NCI-H146 treated with DMSO at 0.1 percent for 48 hours (cell line): Measurements from ENCODE around the gene PLEKHM1.

Experiments
- DNase-seq: peaks from one replicate; lab custom pipeline; 2025; ENCODE audit not compliant: unreplicated experiment; lab: John Stamatoyannopoulos, UW

The PLEKHM1 gene

DNA sequence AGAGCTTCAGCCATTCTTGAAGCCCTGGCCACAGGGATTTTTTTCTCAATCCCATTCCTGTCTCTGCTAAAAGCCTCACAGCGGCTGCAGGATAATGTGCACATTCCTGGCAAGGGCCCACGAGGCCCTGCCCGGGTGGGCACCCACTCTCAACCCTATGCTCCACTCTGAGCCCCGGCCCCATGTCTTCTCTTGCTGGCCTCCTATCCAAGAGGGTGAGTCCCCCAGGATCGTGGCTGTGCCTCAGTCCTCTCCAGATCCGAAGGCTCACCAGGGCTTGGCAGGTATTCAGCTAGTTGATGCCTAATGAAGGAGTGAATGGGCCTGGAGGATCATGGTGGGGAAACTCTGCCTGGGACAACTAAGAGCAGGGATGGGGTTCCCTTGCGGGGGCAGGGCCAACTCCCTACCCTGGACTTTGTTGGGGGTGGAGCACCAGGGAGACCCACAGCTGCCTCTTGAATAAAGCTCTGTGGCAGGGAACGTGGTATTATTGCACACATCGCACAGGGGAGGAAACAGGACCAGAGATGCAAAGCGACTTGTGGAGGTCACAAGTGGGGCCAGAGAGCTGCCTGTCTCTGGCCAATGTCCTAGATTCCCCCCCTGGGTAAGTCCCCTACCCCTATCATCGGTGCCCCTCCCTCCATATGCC, 63.2 kb downstream of the PLEKHM1 start:
- no peak for DNase-seq

DNA sequence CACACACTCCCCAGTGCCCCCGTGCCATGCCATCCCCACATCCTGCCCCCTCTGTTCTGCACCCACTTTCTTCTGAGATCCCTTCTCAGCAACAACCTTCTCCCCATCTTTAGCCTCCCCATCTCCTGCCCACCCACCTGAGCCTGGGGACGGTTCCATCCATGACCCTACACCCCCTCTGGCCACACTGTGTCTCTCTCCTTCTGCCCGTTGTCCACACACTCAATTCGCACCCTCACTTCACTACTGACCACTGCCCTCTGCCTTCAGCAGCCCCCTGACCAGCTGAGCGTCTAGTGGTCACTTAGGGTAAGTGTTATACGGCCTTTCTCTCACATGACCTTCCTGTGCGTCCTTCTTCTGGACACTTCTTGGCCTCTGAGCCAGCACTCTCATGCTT, 64.0 kb downstream of the PLEKHM1 start:
- no peak for DNase-seq

DNA sequence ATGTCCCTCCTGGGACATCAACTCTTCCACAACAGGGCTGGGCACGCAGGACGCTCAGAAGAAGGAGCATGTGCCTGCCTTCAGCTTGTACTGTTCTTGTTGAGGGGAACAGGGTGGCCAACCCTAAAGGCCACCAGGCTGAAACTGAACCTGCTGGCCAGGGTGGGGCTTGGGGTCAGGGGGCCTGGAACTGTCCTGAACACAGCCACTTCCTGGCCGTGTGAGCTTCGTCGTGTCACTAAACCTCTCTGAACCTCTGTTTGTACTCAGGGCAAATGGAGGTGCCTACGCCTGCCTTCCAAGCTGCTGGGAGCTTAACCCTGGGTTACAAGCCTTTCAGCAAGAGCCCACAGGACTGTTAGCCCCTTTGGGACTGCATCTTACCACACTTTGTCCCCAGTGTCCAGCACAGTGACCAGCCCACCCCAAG, 64.5 kb downstream of the PLEKHM1 start:
- DNase-seq, result no peak

DNA sequence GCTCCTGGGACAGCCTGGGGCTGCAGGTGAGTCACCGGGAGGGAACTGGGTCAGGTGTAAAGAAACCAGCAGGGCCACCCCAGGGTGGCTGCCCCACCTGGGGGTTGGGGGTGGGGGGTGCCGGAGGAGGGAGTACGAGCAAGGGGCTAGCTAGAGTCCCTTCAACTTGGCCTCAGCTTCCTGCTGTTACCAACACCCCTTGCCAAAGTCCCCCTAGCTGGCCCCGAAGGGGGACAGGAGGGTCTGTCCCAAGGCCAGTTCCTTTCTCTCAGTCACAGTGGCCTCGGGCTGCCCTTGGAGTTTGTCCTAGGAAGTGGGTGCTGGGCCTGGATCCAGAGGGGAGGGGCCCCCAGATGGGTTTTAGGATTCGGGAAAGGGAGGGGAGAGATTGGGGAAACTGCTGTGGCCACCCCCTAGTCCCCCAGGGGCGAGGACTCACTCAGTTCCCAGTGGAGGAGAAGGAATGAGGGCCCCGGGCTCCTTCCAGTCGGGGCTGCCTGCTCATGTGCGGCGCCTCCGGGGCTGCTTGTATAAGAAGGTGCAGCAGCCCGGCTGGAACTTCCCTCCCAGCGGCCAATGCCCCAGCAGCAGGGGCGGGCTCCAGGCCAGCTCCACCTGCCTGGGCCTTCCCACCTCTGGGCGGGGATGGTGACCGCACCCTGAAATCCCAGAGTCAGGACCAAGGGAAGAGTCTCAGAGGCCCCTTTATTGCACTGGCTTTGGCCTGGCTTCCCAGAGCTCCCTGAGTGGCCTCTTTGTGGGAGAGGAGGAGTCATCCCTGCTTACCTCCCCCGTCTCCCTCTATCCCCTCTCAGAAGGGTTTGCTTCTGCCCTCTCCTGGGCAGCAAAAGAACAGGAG, 65.2 kb downstream of the PLEKHM1 start:
- DNase-seq, result peak; percentile 76

DNA sequence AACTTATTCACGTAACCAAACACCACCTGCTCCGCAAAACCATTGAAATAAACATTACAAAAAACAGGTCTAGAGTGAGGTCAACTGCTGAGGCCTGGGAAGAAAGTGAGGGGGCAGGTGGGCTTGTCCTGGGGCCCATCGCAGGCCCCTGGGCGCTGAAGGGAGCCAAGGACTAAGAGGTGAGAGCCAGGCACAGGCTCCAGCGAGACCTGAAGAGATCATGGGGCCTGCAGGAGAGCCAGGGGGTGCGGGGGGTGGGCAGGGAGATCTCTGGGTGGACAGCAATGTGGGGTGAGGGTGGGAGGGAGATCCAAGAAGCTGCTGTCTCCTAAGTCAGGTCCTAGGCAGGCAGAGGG, 65.8 kb downstream of the PLEKHM1 start:
- DNase-seq, result no peak

DNA sequence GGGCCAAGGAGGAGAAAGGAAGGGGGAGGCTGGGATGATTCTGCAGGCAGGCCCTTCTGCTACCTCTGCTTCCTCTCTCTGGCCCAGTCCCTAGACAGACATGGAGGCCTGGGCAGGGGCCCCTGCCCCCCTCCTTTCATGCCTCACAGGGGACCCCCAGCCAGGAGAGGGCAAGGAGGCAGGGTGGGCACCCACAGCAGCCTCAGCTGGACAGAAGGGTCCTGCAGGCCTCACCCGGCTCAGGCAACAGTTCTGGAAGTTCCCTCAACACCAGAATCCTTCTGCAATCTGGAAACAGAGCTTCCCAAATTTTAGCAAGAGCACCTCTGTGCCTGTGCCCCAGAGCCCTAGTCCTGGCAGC, 66.6 kb downstream of the PLEKHM1 start:
- DNase-seq, result no peak

DNA sequence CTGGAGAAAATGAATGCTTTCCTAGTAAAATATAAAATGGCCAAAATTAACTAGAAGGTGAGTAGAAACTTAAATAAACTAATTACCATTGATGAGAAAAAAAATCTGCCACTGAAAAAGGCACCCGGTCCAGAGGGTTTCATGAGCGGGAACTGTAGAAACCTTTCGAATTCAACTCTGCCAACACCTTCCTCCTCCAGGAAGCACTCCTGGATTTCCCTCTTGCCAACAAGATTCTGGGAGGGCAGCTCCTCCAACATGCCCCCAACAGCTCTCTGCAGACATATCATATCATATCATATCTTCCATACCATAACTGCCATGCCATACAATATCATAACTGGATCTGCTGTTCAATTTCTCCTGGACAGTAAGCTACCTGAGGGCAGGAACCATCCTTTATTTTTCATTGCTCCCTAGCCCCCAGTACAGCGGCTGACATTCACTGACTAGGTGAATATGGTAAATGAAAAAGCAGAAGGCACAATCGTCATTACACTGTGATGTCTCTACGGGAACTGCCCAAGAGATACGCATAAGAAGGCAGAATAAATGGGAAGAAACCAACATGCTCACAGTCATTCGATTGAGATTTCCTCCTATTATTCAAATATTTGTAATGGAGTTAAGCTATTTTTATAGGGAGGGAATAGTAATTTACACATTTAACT, 67.1 kb downstream of the PLEKHM1 start:
- DNase-seq, result no peak

DNA sequence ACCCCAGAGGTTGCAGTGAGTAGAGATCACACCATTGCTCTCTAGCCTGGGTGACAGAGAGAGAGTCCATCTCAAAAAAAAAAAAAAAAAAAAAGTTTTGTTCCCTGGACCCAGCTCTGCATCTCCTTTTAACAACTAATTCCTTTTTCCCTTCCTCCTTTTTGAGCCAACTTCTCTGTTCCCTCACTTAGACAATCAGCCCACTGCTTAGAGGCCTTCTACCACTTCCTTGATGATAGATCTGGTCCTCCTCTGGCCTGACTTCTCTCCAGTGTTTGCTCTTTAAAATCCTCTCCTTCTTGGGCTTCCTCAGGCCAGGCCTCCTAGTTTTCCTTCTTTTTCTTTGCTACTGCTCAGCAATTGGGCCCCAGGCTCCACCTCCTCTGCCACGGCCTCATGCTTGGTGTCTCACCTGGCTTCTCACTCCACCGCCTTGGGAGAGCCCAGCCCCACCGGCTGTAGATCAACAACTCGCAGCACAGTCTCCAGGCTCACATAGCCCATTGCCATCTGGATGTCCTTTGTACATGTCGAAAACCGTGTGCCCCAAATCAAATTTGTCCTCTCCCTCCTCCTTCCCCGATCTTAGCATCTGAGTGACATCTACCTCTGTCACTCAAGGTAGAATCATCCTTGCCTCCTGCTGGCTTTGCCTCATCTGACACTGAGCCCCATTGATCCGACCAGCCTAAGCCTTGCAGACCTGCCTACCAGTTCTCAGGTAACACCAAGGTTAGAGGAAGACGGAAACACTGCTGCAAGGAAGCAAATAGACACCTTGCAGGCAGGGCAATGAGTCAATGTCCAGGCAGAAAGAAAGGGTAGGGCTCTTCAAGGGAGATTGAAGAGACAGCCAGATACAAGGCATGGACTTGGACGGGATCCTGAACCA, 75.3 kb downstream of the PLEKHM1 start:
- DNase-seq, result no peak

DNA sequence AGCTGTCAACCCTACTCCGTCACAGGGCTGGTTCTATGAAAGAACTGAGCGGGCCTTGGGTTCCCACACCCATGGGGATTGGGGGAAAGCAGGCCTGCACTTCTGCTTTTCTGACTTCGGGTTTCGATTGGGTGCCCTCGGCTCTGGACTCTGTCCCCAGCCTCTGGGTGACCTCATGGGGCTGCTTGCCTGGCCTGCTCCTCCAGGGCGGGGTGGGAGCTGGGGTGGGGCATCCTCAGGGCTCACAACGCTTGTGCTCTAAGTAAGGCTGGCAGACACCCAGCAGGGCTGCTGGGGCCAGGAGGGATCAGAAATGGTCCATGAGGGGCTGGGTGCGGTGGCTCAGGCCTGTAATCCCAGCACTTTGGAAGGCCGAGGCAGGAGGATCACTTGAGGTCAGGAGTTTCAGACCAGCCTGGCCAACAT, 77.0 kb downstream of the PLEKHM1 start:
- DNase-seq, result no peak

DNA sequence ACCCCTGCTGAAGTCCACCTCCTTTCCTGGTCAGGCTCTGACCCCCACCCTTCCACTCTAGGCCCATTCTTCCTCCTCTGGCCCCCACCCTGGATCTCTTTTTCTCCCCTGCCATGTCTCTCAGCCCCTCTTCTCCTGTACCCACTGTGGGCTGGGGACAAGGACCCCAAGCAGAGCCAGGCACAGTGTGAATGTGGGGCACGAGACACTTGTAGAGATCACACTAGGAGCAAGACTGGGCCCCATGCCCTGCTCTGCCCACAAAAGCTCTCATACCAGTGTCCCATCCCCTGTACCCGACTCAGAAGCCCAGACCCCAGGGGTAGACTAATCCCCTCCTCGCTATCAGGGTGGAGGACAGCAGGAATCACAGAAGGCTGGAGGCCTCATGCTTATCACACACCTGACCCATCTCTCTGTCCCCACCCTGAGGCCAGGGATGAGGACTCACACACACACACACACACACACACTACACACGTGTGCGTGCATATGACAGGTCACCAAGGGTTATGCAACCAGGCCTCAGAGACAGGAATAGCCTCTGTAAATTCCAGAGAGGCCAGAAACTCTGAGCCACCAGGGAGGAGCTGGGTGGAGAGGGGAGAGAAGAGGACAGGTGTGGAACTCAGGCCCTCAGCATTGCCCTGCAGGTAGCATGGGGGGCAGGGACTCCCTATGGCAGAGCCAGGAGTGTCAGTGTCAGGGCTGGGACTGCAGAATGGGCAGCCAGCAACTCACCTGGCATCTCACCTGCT, 79.0 kb downstream of the PLEKHM1 start:
- no peak for DNase-seq

DNA sequence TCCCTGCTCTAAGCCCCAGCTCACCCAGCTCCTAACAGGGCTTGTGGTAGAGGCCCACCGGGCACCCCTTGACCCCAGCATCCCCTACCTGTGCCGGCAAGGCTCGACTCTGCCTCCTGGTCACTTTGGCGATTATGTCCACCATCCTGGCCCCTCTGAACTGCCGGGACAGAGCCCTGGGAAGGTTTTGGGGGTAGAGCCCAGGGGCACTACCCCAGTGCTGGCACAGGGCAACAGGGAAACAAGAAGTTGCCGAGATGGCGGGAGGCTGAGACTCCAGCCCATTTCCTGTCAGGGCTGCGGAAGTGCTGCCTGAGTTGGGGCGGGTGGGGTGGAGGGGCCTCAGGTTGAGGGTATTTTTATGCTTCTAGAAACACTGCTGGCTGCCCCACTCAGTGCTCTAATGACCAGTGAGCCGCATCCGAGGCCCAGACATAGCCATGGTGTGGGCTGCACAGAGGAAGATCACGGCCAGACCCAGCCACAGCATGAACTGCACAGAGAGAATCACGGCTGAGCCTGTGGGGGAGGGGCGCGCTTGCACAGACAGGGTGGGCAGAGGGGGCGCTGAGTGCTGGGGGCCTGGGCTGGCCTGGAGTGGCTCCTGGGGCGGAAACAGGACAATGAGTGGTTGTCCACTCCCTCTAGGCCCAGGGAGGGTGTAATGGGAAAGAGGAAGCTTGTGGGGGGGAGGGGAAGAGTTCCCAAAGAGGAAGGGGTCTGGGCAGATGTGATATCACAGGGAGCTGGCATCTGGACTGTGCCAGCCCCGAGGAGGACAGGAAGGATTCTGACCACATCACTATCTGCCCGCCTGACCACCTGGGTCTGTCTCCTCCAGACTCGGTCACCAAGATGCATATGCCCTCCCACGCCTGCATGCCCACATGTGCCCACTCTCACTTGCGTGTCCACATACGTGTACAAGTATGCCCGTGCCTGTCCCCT, 80.1 kb downstream of the PLEKHM1 start:
- no peak for DNase-seq

DNA sequence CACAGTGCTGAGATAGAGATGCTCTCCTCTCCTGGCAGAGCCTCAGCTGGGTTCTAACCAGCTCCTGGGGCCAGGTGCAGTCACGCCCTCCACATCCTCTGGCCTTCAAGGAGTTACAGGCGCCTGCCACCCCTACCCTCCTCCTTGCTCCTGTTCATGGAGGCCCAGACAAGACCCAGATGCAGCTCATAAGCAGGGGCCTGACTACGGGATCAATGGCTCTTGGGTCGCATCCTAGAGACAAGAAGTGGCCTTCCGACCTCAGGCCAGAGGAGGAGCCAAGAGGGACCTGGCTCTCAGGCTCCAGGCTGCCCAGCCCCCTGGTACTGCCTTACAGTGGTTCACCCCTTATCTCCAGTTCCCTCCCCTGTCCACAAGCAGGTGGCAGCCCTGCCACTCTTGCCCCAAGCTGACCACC, 80.9 kb downstream of the PLEKHM1 start:
- no peak for DNase-seq

DNA sequence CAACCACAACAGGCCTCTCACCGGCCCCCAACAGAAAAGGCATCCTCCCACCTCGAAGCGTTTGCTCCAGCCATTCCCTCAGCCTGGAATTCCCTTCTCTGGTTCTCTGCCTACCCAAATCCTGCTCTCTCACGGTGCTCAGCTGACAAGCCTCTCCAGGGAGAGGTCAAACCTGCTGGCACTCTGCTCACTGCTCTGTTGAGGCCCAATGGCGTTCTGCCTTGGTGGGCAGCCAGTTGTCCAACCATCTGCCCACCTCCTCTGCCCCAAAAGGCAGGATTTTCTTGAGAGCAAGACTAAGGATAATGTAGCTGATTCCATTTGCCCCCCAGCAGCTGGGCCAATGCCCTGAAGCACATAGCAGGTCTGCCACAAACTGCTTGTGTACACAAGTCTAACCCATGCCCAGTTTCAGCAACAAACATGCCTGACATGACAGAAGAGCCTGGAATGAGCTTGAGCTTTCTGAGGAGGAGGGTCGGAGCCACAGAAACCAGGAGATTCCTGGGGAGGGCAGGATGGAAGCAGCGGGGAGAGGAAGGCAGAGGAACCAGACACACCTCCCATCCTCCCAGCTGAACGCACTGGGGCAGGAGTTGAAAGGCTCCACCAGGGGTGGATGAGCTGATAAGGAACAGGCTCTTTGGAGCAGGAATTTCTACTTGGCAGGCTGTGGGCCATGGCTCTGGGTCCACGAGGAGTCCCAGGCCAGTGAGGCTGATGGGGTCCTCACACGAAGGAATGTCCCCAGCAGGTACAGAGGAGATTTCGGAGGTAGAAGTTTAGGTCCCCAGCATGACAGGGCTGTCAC, 81.7 kb downstream of the PLEKHM1 start:
- DNase-seq, result no peak

DNA sequence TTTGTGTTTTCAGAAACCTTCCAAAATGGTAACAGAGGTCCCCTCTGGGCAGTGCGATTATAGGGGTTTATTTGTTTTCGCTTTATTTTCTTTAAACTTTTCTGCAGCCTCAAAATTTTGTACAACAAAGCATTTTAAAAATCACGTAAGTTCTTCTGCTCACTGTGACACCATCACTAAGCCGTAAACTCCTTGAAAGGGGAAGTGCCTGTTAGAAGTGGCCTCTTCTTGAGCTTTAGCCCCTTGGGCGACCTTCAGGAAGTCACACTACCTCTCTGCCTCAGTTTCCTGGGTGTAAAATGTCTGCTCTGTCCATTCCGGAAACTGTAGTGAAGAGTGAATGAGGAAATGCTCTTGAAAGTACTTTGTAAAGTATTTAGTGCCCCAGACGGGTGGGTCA, 84.4 kb downstream of the PLEKHM1 start:
- DNase-seq, result no peak

DNA sequence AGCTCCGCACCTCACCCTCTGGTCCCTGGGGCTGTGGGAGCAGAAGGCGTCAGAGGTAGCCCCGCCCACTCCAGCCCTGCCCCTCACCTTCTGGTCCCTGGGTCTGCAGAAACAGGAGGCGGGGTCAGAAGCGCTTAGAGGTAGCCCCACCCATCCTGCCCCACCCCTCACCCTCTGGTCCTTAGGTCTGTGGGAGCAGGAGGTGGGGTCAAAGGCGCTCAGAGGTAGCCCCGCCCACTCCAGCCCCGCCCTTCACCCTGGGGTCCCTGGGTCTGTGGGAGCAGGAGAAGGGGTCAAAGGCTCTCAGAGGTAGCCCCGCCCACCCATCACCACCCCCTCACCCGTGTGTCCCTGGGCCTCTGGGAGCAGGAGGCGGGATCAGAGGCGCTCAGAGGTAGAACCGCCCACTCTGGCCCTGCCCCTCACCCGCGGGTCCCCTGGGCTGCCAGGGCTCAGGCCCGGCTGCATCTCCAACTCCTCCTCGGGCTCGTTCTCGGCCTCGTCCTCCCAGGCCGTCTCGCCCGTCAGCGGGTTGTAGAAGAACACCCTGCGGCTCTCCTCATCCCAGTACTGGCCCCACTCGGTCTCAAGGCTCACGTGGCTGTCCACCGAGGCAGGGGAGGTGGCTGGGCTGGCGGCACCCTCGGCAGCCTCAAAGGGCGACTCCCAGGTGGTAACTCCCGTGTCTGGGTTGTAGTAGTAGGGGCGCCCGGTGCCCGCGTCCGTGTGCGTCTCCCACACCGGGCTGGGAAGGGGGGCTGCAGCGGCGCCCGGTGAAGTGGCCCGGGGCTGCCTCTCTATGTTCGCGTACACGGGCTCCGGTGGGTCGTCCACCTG, 85.1 kb downstream of the PLEKHM1 start:
- no peak for DNase-seq

DNA sequence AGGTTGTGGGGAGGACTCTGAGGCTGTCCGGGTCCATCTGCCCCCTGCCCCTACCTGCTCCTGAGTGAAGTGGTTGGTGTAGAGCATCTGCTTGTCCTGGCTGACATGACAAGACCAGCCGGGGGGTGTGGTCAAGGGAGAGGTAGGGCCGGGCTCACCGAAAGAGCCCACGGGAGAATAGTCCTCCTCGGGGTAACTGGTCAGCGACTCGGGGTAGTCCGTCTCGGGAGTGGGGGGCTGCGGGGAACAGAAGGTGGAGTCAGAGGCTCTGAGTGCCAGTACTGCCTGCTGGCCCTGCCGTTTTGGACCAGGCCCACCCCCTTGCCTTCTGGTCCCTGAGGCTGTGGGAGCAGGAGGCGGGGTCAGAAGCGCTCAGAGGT, 85.7 kb downstream of the PLEKHM1 start:
- no peak for DNase-seq

DNA sequence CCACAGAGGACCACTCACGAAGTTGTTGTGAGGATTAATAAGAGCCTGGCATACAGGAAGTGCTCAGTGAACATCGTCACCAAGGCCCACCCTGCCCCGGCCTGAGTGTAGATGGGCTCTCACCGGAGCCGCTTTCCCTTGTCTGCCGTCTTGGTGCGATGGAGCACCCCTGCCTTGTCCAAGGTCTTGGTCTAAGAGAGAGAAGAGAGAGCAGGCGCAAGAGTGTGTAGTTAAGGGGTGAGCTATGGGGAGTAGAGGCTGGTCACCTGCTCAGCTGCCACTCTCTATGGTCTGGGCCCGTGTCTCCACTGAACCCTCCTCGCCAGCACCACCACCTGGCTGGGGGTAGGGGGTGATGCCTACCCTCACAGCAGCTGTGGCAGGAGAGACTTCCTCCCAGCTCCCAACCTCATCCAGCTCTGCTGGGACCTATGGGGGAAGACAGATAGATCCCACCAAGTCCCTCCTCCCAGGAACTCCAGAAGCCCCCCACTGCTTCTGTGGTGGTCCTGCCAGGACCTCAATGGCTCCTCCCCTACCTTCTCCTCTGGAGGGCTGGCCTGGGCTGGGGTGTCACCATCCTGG, 86.5 kb downstream of the PLEKHM1 start:
- DNase-seq, result no peak
